Mesodermal cell (in vitro differentiated cells): ENCODE results near the gene TFAP2A.

Experiments
- H3K27ac ChIP-seq: 2 replicates; pipeline ENCODE4 v1.7.0; 2013; ENCODE audit warnings: mild to moderate bottlenecking, low read depth, low read length, moderate library complexity; ENCODE audit not compliant: severe bottlenecking
- H3K36me3 ChIP-seq: 2 replicates; pipeline ENCODE4 v1.7.1; 2013; ENCODE audit warnings: mild to moderate bottlenecking, low read length, moderate library complexity; ENCODE audit not compliant: control insufficient read depth, insufficient read depth
- H3K4me1 ChIP-seq: one replicate; pipeline ENCODE4 v1.7.1; 2013; ENCODE audit warnings: mild to moderate bottlenecking, low read length; ENCODE audit not compliant: insufficient read depth, control insufficient read depth, poor library complexity, severe bottlenecking
- H3K4me3 ChIP-seq: 2 replicates; pipeline ENCODE4 v1.7.0; 2013; ENCODE audit warnings: low read length, control low read depth, mild to moderate bottlenecking; ENCODE audit not compliant: insufficient read depth, poor library complexity, severe bottlenecking; ENCODE audit errors: extremely low read depth
- H3K9me3 ChIP-seq: 2 replicates; pipeline ENCODE4 v1.7.1; 2013; ENCODE audit warnings: mild to moderate bottlenecking, low read length, moderate library complexity; ENCODE audit not compliant: control insufficient read depth
- WGBS, 2 experiments: methylation state at CpG; one replicate each; pipeline ENCODE4 v1.1.5; 2013; ENCODE audit warnings: missing lambda C conversion rate in 2 of 2; ENCODE audit not compliant: insufficient coverage in 2 of 2; 5-methylcytosine and 5-hydroxymethylcytosine counted together

TFAP2A gene

GRCh38 chr6:10411131-10411970, 3.5 kb downstream of the TFAP2A start:
- 0% methylated on average over 38 to 56 of the region's 65 CpGs for WGBS, 2 experiments
- H3K27ac ChIP-seq: peak overlapping the region; percentile 57

DNA sequence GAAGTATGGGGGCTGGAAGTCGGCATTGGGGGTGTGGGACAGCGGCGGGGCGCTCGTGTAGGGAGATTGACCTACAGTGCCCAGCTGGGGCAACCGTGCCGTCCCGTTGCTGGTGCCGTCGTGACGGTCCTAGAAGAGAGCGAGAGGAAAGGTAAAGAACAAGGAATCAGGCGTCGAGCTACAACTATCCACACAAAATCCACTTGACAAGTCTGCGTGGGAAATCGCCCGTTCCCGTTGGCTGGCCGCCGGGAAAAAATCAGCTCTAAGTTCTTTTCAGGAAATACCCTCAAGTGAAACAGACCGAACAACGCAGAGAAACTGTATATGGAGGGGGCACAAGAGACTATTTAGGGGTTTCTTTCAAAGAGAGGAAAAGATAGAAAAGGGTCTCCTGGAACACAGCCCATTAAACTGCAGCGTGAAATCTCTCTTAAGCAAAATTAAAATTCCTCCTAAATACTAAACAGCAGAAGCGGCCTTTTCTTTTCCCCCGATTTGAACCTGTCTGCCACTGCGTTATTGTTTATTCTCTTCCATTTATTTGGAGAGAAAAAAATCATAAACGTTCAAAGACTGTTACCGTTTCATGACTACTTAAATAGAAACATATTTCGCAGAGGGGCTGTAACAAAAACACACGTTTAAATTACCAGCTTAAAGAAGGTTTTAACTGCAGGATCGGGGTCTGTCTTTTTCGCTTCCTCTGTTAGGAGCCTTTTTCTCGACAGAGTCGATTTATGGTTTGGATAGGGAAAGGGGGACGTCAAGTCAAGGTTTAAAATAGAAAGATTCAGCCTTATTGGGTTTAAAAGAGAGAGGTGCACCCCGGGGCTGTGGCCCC, 4.4 kb downstream of the TFAP2A start:
- H3K4me3 ChIP-seq: peak overlapping the region; percentile 53
- WGBS, 2 experiments: 1 to 6% methylated on average over 3 to 11 of the region's 36 CpGs
- no peak overlapping the region for H3K27ac ChIP-seq
- peaks cover 22% of the 10 kb centered on the region for H3K4me1 ChIP-seq
- no peaks in the 10 kb centered on the region for H3K9me3 ChIP-seq
- H3K36me3 ChIP-seq: peaks cover 6% of the 10 kb centered on the region

More at GRCh38 chr6:10411131-10411970, 3.5 kb downstream of the TFAP2A start:
- no peaks in the 10 kb centered on the region for H3K9me3 ChIP-seq
- H3K4me1 ChIP-seq: peaks cover 17% of the 10 kb centered on the region
- peak overlapping the region; percentile 53 for H3K4me3 ChIP-seq
- peaks cover 6% of the 10 kb centered on the region for H3K36me3 ChIP-seq

DNA sequence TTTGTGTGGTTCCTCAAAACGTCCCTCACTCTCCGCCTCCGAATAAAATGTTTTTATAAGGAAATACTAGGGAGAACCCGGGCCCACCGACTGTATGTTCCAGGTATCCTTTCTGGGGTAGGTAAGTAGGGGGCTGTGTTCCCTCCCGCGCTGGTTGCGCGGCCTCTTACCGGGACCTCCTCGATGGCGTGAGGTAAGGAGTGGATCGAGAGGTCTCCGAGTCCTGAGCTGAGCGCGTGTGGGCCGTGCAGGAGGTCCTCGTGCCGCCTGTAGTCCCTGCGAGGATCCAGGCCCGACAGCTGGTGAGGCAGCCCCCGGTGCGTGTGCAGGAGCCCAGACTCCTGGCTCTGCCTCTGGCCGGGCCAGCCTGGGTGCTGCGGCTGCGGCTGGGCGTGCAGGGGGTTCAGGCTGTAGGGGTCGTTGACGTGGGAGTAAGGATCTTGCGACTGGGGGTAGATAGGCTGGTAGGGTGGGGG, 5.1 kb downstream of the TFAP2A start:
- peaks cover 6% of the 10 kb centered on the region for H3K36me3 ChIP-seq
- 6 to 9% methylated on average over 20 to 21 of the region's 30 CpGs for WGBS, 2 experiments
- H3K27ac ChIP-seq: no peak overlapping the region
- no peaks in the 10 kb centered on the region for H3K9me3 ChIP-seq
- peak overlapping the region; percentile 53 for H3K4me3 ChIP-seq
- peaks cover 23% of the 10 kb centered on the region for H3K4me1 ChIP-seq

GRCh38 chr6:10409233-10409721, 5.6 kb downstream of the TFAP2A start:
- H3K27ac ChIP-seq: no peak overlapping the region
- 18 to 20% methylated on average over 3 to 6 of the region's 8 CpGs for WGBS, 2 experiments
- H3K9me3 ChIP-seq: no peaks in the 10 kb centered on the region
- H3K4me3 ChIP-seq: peak overlapping the region; percentile 53
- peaks cover 6% of the 10 kb centered on the region for H3K36me3 ChIP-seq
- peaks cover 23% of the 10 kb centered on the region for H3K4me1 ChIP-seq

GRCh38 chr6:10408457-10408856, 6.4 kb downstream of the TFAP2A start:
- WGBS, 2 experiments: no CpG with 5 or more reads among the region's 1 CpG
- Histone ChIP-seq H3K4me1 (peaks cover 24% of the 10 kb centered on the region), H3K36me3 (peaks cover 6% of the 10 kb centered on the region), H3K9me3 (no peaks in the 10 kb centered on the region), H3K4me3 (peak overlapping the region; percentile 53), H3K27ac (no peak overlapping the region)

- Histone ChIP-seq H3K4me1 (peaks cover 27% of the 10 kb centered on the region), H3K36me3 (peaks cover 6% of the 10 kb centered on the region), H3K4me3 (no peak overlapping the region), H3K27ac (no peak overlapping the region), H3K9me3 (no peaks in the 10 kb centered on the region)
- 17 to 67% methylated on average over 1 of the region's 3 CpGs for WGBS, 2 experiments
Observed at GRCh38 chr6:10407674-10408054, 7.2 kb downstream of the TFAP2A start.

DNA sequence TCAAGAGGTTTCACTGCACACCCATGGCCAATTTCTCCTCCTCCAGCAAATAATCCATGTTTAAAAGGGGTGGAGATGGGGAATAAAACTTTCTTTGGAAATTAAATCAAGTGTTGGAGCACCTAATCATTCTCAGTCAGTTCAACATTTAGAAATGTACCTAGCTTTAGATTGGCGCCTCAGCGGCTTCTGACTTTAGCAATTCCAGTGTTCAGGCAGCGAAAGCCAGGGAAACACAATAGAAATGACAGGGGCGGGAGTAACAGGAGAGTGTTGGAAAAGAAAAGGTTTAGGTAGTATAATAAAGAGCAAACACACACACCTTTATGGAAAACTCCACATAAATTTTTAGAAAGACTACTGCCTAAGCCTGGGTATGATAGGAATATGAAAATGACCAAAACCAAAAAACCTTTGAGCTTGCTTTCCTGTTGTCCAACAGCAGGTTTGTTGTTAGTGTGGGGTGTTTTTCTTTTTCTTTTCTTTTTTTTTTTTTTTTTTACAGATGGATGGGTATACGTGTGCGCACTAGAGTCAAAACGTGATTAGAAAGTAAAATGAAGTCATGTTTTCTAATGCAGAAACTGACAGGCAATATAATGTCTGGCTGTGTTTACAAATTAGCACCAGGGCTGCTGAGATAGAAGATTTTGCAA, 7.7 kb downstream of the TFAP2A start:
- peaks cover 6% of the 10 kb centered on the region for H3K36me3 ChIP-seq
- H3K4me1 ChIP-seq: peaks cover 28% of the 10 kb centered on the region
- H3K9me3 ChIP-seq: no peaks in the 10 kb centered on the region
- H3K27ac ChIP-seq: no peak overlapping the region
- 63% methylated on average over 3 of the region's 7 CpGs; no CpG with 5 or more reads in 1 of the 2 experiments for WGBS, 2 experiments
- peak overlapping the region; percentile 12 for H3K4me3 ChIP-seq

DNA sequence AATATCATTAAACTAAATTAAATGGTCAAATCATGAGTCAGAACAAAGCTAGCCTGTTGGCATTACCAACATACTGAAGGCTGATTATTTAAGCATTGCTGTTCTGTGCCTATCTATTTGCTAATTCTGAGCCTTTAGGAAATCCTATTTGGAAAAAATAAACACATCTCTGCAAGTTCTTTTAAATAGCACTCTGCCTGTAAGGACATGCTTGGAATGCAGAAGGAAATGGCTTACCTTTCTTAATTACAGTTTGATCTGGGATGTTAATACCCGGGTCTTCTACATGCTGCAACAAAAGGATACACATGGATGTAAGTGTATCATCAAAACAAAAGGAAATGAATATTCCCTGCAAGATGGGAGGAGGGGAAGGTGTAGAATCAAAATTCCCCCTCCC, 8.3 kb downstream of the TFAP2A start:
- Histone ChIP-seq H3K9me3 (no peaks in the 10 kb centered on the region), H3K27ac (no peak overlapping the region), H3K36me3 (peaks cover 6% of the 10 kb centered on the region), H3K4me3 (peak overlapping the region; percentile 12), H3K4me1 (peaks cover 34% of the 10 kb centered on the region)
- no CpG with 5 or more reads among the region's 1 CpG for WGBS, 2 experiments

GRCh38 chr6:10405513-10405900, 9.4 kb downstream of the TFAP2A start:
- Histone ChIP-seq H3K36me3 (peaks cover 6% of the 10 kb centered on the region), H3K4me3 (peak overlapping the region; percentile 55), H3K27ac (no peak overlapping the region), H3K9me3 (no peaks in the 10 kb centered on the region), H3K4me1 (peaks cover 41% of the 10 kb centered on the region)
- WGBS, 2 experiments: 13% methylated on average over 1 of the region's 3 CpGs; no CpG with 5 or more reads in 1 of the 2 experiments

DNA sequence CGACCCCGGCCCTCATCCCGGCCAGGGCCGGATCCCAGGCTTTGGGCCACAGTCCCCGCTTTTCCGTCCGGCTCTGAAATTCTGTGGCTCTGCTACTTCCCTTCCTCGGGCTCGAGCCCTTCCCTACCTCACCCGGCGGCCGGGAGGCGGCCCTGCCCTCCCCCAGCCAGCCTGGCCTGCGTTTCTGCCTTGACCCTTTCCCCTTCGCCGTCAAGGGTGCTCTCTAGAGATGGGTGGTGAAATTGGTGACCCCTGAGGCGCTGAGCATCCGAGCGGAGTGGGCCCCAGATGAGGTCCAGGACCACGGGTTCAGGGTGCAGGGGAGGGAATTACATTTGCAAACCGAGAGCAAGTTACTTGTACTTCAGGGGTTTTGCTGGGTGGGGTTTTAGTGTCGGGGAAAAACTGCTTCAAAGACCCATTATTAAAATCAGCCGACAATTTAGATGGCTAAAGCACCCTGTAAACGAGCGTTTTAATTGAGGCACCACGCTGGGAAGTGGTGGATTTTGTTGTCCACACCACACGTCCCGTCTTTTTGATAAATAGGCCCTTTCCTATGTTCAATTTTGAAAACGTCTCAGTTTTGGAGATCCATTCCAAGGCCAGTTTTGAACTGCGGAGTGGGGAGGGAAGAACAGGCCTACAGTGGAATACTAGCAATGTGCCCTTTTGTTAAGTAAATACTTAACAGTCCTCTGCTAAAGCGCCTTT, 9.9 kb downstream of the TFAP2A start:
- Histone ChIP-seq H3K9me3 (no peaks in the 10 kb centered on the region), H3K4me1 (peaks cover 41% of the 10 kb centered on the region), H3K4me3 (peak overlapping the region; percentile 55), H3K27ac (peak overlapping the region; percentile 31), H3K36me3 (peaks cover 6% of the 10 kb centered on the region)
- WGBS, 2 experiments: 3 to 7% methylated on average over 14 to 17 of the region's 31 CpGs
